Stimulated activated naive CD4-positive, alpha-beta T cell treated with Interleukin-2 at 50 U/mL for 16 hours (primary cell): ENCODE results near the gene EEPD1.

Source experiments
- DNase-seq: peaks from one replicate; lab custom pipeline; 2025; lab: John Stamatoyannopoulos, UW

Gene EEPD1

GRCh38 chr7:36260481-36260880 lies 107.4 kb downstream of the EEPD1 start:
- DNase-seq: no peak

DNA sequence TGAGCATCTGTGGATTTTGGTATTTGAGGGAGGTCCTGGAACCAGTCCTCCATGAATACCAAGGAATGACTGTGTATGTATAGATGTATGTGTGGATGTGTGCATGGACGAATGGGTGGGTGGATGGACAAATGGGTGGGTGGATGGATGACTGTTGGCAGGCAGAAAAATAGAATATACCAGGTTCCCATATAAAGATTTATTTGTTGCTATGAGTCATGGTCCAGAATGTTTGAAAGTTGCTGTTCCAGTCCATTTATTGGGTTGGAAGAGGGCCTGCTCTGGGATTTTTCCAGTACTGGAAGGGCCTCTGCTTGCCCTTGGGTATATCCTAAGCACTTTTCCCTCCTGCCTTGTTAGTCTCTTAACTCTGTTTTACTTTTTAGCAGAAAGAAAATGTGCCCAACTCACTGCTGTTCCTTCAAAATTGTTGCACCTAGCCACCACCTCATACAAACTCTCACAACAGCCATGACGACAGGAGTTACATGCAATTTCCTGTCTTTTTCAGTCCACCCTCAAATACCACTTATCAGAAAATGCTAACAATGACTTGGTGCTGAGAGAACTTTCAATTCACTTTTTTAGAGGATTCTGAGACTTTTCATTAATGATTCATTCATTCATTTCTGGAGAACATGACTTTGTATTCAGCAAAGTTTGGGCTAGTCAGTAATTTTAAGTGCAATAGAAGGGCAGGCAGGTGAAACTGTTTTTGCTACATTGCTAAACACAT lies 108.1 kb downstream of the EEPD1 start:
- no peak for DNase-seq

GRCh38 chr7:36262309-36263094 lies 109.4 kb downstream of the EEPD1 start:
- no peak for DNase-seq

DNA sequence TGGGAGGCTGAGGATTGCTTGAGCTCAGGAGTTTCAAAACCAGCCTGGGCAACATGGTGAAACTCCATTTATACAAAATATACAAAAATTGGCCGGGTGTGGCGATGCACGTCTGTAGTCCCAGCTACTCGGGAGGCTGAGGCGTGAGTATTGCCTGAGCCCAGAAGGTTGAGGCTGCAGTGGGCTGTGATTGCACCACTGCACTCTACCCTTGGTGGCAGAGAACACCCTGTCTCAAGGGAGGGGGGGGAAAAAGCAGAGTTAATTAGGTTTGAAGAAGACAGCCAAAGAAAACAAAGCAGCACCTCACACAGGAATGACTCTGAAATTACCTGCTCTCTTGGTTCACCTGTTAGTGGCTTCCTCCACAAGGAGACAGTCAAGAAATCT lies 110.0 kb downstream of the EEPD1 start:
- no peak for DNase-seq

DNA sequence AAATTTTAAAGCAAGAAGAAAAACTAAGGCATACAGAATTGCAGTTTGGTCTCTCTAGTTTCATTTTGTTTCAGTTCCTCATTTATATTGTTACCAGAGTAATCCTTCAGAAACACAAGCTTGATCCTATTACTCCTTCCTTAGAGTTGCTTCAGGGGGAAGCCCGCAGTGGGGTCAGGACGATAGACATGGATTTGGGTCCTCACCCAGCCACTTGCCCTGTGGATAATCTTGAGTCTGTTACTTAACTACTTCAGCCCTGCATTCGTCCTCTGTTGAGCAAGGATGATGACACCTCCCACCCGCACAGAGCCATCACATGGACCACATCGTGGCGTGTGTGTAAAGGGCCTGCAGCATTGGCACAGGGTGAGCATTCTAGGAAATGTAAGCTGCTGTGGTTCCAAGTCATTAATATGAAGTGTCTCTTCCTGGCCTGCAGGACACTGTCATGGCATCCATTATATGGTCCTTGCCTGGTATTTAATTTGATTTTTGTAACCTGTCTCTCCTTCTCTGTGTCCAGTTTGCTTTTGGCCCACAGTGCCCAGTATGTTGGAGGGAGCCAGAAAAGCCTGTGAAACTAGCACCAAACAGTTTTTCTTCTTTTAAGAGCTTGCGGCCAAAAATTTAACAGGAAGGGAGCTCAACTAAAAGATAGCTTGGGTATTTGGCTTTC lies 111.2 kb downstream of the EEPD1 start:
- no peak for DNase-seq

DNA sequence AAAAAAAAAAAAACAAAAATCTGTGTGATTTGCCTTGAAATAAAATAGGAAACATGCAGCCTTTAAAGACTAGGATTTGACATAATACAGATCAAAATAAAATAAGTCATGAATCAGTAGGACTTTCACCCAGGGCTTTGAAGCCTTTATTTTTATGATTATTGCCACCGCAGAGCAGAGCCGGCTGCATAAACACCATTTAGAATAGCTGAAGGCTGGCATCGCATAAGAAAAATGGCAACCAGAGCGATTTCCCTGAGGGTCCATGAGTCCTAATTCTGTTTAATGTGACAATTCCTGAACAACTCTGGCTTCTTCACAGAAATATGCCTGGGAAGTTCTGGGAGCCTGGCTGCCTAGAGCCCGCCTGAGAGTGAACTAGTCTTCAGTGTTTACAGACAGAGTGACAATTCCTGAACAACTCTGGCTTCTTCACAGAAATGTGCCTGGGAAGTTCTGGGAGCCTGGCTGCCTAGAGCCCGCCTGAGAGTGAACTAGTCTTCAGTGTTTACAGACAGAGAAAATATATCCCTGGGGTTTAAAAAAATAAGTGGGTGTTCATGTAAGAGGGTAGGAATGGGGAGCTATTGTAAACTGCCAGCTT lies 112.0 kb downstream of the EEPD1 start:
- DNase-seq: no peak

- DNase-seq: no peak
Observed at GRCh38 chr7:36265680-36266079, 112.6 kb downstream of the EEPD1 start.

GRCh38 chr7:36266190-36266589 lies 113.1 kb downstream of the EEPD1 start:
- no peak for DNase-seq

GRCh38 chr7:36266683-36267082 lies 113.6 kb downstream of the EEPD1 start:
- no peak for DNase-seq

- DNase-seq: no peak
Observed at GRCh38 chr7:36272211-36272566, 119.1 kb downstream of the EEPD1 start.

DNA sequence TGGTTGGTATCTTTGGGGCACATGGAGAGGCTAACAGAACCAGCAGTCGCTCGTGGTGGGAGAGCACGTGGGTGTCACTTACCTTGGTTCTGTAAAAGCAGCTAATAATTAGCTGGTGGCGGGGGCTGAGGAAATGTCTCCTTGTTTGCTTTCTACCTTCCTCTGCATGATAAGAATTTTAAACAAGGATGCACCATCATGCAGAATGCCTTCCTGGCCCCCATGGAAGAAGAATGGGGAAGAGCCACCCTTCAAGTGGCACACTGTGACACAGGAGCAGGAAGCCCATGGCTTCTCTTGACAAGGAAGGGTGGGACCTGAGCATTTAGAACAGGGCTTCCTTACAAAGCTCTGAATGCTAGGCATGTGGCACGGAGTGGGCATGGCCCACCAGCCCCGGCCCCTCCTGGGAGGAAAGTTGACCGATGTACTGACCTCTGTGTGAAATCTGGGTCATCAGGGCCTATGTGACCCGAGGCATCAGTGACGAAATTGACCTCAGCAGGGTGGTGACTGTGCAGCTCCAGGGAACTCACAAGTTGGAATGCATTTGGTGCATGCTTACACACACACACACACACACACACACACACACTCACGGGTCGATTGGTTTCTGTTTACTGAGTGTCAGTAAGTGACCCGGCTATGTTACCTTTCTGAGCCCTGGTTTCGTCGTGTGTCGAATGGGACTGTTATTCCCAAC lies 119.7 kb downstream of the EEPD1 start:
- DNase-seq: no peak

GRCh38 chr7:36273836-36274235 lies 120.8 kb downstream of the EEPD1 start:
- DNase-seq: no peak

GRCh38 chr7:36275735-36276284 lies 122.8 kb downstream of the EEPD1 start:
- no peak for DNase-seq

- DNase-seq: no peak
Observed at GRCh38 chr7:36276428-36277248, 123.6 kb downstream of the EEPD1 start.

DNA sequence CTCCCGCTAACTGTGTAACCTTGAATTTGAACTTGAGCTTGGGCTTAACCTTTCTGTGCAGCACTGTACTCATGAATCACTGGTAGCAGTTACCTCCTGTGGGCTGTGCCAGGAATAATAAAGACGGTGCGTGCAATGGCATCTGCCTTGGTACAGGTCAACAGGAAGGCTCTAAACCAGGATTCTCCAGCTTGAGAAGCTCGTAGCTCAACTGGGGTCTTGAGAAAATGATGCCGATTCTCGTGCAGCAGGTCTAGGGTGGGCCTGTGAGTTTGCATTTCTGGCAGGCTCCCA lies 124.1 kb downstream of the EEPD1 start:
- DNase-seq: no peak

GRCh38 chr7:36278069-36278619 lies 125.1 kb downstream of the EEPD1 start:
- DNase-seq: no peak

- no peak for DNase-seq
Observed at GRCh38 chr7:36278620-36279172, 125.6 kb downstream of the EEPD1 start.

GRCh38 chr7:36279200-36279925 lies 126.3 kb downstream of the EEPD1 start:
- DNase-seq: no peak

DNA sequence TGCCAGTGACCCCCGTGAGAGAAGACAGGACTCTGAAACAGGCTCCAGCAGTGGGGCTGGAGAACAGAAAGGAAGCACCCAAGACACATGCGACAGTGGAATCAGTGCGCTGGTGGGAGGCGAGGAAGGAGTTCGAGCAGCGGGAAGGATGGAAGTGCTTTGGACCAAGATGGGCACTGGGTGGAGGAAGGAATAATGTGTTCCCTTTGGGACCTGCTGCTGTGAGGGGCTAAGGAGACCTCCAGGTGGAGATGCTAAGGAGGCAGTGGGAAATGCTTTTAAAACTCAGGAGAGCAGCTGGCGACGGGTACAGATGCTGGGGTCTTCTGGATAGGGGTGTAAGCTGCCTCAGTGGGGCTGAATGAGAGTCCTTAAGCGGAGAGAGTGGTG lies 126.9 kb downstream of the EEPD1 start:
- no peak for DNase-seq
